ENCODE data around the gene MINDY3.
A peak's percentile ranks its signal among the peaks of the same experiment; 100 is the strongest.

MINDY3 gene

DNA sequence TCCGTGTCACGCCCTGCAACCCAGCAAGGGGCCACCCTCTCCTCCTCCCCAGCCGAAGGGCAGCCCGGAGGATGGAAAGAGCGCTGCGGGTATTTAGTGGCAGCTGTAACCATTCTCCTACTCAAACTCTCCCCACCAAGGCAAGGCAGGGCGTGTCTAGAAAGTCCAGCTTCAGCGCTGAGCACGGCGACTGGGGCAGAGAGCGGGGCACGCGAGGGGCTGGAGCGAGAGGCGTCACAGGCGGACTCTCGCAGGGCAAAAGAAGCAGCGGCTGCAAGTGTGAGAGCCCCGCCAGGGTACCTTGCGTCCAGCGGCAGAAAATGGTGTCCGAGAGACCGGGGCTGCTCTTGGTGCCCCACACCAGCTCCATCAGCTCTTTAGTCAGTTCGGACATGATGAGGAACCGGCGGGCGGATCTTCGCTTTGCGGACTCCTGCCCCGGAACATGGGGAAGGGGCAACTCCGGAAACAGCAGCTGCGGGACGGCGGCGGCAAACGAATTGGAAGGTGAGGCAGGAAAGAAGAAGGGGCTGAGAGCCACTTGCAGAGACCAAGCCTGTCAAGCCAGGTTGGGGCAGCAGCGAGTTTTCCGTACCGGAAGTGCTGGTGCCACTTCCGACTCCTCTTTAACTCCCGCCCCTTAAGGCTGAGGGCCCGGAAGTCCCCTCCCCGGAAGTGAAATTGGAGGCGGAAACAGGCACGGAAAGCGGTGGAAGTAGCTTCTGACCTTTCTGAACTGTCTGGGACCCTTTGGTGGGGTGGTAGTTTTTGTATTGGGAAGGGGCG is at the start of gene MINDY3:
Gene MINDY3 (minus strand): TSS at position 602 of the 786 bp plus-strand sequence. CDS start 208 bp downstream, at position 394.
- Histone ChIP-seq H3K4me3 (peak within 1 kb of the TSS; percentile 89 to 98 (median 96)), H3K9me3 (replicated peaks in 1 of 11) (peaks cover 0 to 10% (median 4%) of the 10 kb centered on the region in 11 experiments; a peak in 7 of 22 replicates), H3K36me3 (peaks cover 0 to 7% (median 4%) of the 10 kb centered on the region in 11 experiments; a peak in 10 of 22 replicates), H4K20me1 (peaks cover 0 to 36% (median 22%) of the 10 kb centered on the region in 11 experiments; a peak in 12 of 22 replicates), H3K4me2 (peak within 1 kb of the TSS; percentile 70 to 91 (median 87)), H3K27ac (peak within 1 kb of the TSS; percentile 63 to 84 (median 80)), H3K27me3 (no peaks in the 10 kb centered on the region), H3K4me1 (peaks cover 29 to 45% (median 36%) of the 10 kb centered on the region in 10 experiments), H3K9ac (peak within 1 kb of the TSS; percentile 78 to 87 (median 85))
- TF ChIP-seq Cebpa-rat (IDR thresholded peaks at IDR 0.05): no peak

DNA sequence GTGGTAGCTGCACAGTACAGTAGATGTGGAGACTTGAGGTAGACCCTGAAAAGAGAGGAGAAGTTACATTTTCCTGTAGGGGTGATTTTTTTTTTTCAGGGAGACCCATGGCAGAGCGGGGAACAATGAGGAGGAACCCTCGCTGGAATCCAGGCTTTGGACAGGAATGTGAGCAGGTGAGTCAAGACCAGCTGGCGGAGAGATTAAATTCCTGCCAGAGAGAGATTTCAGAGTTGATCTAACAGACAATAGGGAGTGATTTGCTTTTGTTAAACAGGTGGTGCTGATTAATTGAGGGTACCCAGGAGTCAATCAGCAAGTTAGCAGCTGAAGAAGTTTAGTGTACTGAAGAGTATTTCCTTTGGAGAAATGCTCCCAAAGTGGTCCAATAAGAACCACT is 41.6 kb upstream of the MINDY3 start:
- Histone ChIP-seq H3K4me2 (no peak overlapping the region), H3K36me3 (no peaks in the 10 kb centered on the region), H3K4me3 (no peak overlapping the region), H4K20me1 (no peaks in the 10 kb centered on the region), H3K9me3 (replicated peaks in 1 of 11) (peaks cover 0 to 6% (median 0%) of the 10 kb centered on the region in 11 experiments; a peak in 1 of 22 replicates), H3K27ac (no peak overlapping the region), H3K27me3 (no peaks in the 10 kb centered on the region), H3K4me1 (peaks cover 0 to 7% (median 0%) of the 10 kb centered on the region in 10 experiments; a peak in 2 of 20 replicates), H3K9ac (no peak overlapping the region)
- no peak for TF ChIP-seq Cebpa-rat (IDR thresholded peaks at IDR 0.05)

DNA sequence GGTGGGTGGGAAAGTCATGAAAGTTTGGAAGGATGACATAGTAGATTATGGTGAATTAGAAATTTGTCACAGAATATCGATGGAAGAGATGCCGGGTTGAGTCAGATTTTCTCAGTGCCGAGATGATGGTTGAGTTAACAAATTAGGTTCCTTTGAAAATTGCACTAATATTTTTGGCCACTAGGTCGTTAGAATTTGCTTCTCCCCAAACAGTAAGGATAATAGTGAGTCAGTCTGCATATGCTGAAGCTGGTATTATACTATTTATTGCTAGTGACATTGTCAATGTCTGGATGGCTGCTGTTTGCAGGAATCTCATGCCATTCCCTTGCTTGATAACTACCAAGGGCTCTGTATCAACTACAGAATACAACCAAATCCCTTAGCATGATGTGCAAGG is 37.7 kb upstream of the MINDY3 start:
- H3K4me3 ChIP-seq: no peak overlapping the region
- H4K20me1 ChIP-seq: no peaks in the 10 kb centered on the region
- H3K27ac ChIP-seq: no peak overlapping the region
- H3K4me2 ChIP-seq: no peak overlapping the region
- H3K4me1 ChIP-seq: peaks cover 0 to 9% (median 0%) of the 10 kb centered on the region in 10 experiments; a peak in 2 of 20 replicates
- H3K36me3 ChIP-seq: no peaks in the 10 kb centered on the region
- H3K27me3 ChIP-seq: no peaks in the 10 kb centered on the region
- H3K9ac ChIP-seq: no peak overlapping the region
- no peak for TF ChIP-seq Cebpa-rat (IDR thresholded peaks at IDR 0.05)
- peaks cover 0 to 6% (median 0%) of the 10 kb centered on the region in 11 experiments; a peak in 1 of 22 replicates for H3K9me3 ChIP-seq (replicated peaks in 1 of 11)

DNA sequence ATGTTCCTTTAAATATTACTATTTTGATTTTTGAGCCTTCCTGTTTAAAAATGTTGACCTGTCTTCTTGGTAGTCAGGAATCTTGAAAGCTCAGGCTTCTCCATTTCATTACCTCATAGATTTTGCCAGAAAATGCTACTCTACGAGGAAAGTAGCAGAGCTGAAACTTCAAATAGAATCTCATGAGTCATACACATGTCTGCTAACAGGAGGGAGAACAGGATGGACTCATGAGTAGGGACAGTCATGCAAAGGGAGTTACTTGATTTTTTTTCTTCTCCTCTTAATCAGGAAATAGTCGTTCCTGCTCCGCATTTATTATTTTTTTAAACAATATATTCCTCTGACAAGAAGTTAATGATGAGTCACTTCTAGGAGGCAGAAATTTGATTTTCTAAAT is 37.0 kb upstream of the MINDY3 start:
- no peaks in the 10 kb centered on the region for H3K36me3 ChIP-seq
- H3K9ac ChIP-seq: no peak overlapping the region
- no peak overlapping the region for H3K4me3 ChIP-seq
- no peak overlapping the region for H3K27ac ChIP-seq
- TF ChIP-seq Cebpa-rat (IDR thresholded peaks at IDR 0.05): no peak
- no peaks in the 10 kb centered on the region for H3K27me3 ChIP-seq
- no peak overlapping the region for H3K4me2 ChIP-seq
- H3K9me3 ChIP-seq (replicated peaks in 1 of 11): peaks cover 0 to 6% (median 0%) of the 10 kb centered on the region in 11 experiments; a peak in 1 of 22 replicates
- peaks cover 0 to 9% (median 0%) of the 10 kb centered on the region in 10 experiments; a peak in 2 of 20 replicates for H3K4me1 ChIP-seq
- no peaks in the 10 kb centered on the region for H4K20me1 ChIP-seq

DNA sequence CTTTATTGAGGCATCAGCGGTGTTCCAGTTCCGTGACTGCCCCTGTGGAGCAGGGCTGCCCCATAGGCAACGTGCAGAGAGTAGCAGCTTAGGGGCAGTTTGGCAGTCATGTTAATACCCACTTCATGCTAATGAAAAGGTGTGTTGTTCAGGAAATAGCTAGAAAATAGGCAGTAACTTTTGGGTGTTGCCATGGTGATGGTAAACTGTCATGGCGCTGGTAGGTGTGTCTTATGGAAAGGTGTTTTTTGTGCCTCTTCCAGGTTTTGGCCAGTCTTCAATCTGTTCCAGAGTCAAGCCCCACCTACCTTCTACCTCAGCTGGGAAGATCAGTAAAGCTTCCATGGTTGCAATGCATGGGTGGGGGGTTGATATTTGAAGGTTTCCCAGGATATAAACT is 36.3 kb upstream of the MINDY3 start:
- peaks cover 0 to 6% (median 0%) of the 10 kb centered on the region in 11 experiments; a peak in 1 of 22 replicates for H3K9me3 ChIP-seq (replicated peaks in 1 of 11)
- H3K4me2 ChIP-seq: no peak overlapping the region
- no peaks in the 10 kb centered on the region for H3K27me3 ChIP-seq
- no peaks in the 10 kb centered on the region for H3K36me3 ChIP-seq
- H4K20me1 ChIP-seq: no peaks in the 10 kb centered on the region
- H3K4me3 ChIP-seq: no peak overlapping the region
- no peak overlapping the region for H3K9ac ChIP-seq
- H3K4me1 ChIP-seq: peaks cover 0 to 9% (median 0%) of the 10 kb centered on the region in 10 experiments; a peak in 2 of 20 replicates
- TF ChIP-seq Cebpa-rat (IDR thresholded peaks at IDR 0.05): no peak
- H3K27ac ChIP-seq: no peak overlapping the region

DNA sequence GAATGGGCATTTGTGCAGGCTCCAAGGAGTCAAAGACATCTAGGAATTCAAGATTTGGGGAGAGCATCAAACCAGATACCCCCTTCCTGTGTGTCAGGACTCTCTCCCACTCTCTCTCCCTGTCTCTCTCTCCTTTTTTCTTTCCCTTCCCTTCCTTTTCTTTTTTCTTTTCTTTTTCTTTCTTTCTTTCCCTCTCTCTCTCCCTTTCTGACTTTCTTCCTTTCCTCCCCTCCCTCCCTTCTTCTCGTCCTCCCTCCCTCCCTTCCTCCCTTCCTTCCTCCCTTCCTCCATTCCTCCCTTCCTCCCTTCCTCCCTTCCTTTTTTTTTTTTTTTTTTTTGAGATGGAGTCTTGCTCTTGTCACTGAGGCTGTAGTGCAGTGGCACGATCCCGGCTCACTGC is 24.1 kb upstream of the MINDY3 start:
- Histone ChIP-seq H3K9me3 (replicated peaks in 1 of 11) (no peaks in the 10 kb centered on the region), H4K20me1 (no peaks in the 10 kb centered on the region), H3K27ac (no peak overlapping the region), H3K27me3 (no peaks in the 10 kb centered on the region), H3K36me3 (no peaks in the 10 kb centered on the region), H3K9ac (no peak overlapping the region), H3K4me3 (no peak overlapping the region), H3K4me2 (no peak overlapping the region), H3K4me1 (peaks cover 0 to 5% (median 4%) of the 10 kb centered on the region in 10 experiments; a peak in 10 of 20 replicates)
- TF ChIP-seq Cebpa-rat (IDR thresholded peaks at IDR 0.05): no peak

DNA sequence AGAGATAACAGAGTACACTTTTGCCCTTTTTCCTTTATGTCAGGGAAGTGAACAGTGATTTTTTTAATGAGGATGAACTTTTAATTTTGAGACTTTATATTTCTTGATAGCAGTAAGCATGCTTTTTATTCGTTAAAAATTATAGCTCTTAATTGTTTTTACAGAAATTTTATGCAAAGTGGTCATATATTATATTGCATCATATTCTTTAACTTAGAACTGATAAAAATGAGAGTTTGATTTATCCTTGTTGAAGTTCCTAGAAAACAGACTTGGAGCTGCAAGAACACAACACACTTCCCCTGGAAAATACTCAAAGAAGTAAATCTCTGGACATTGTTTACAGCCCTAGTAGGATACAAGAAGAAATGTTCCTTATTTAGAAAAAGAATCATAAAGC is 21.2 kb upstream of the MINDY3 start:
- H3K9ac ChIP-seq: no peak overlapping the region
- no peaks in the 10 kb centered on the region for H3K9me3 ChIP-seq (replicated peaks in 1 of 11)
- no peak for TF ChIP-seq Cebpa-rat (IDR thresholded peaks at IDR 0.05)
- no peaks in the 10 kb centered on the region for H4K20me1 ChIP-seq
- no peaks in the 10 kb centered on the region for H3K36me3 ChIP-seq
- H3K4me1 ChIP-seq: peaks cover 0 to 7% (median 5%) of the 10 kb centered on the region in 10 experiments; a peak in 10 of 20 replicates
- H3K4me2 ChIP-seq: no peak overlapping the region
- H3K27me3 ChIP-seq: no peaks in the 10 kb centered on the region
- no peak overlapping the region for H3K27ac ChIP-seq
- no peak overlapping the region for H3K4me3 ChIP-seq

DNA sequence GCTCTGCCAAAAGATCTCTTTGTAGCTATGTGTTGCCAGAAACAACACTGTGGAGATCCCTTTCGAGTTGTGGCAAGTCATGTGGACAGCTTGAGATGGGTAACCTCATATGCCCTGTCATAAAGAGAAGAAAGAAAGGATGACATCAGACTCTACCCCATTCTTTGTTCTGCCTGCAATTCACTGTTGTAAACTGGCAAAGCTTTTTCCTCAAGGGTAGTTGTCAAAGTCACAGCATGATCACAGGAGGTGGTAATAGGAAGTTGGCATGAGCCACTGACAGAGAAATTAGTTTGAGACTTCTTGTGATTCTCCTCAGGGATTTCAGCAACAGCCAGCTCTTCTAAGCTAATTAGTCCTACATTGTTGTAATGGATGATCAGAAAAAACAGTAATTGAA is 19.4 kb upstream of the MINDY3 start:
- no peaks in the 10 kb centered on the region for H3K36me3 ChIP-seq
- H3K4me3 ChIP-seq: no peak overlapping the region
- no peaks in the 10 kb centered on the region for H4K20me1 ChIP-seq
- peaks cover 0 to 7% (median 5%) of the 10 kb centered on the region in 10 experiments; a peak in 10 of 20 replicates for H3K4me1 ChIP-seq
- no peak overlapping the region for H3K9ac ChIP-seq
- peak overlapping the region in 3 of 11 experiments; percentile 23 to 32 (median 26); a peak in 3 of 22 replicates for H3K4me2 ChIP-seq
- H3K27me3 ChIP-seq: no peaks in the 10 kb centered on the region
- H3K9me3 ChIP-seq (replicated peaks in 1 of 11): no peaks in the 10 kb centered on the region
- TF ChIP-seq Cebpa-rat (IDR thresholded peaks at IDR 0.05): no peak
- no peak overlapping the region for H3K27ac ChIP-seq

DNA sequence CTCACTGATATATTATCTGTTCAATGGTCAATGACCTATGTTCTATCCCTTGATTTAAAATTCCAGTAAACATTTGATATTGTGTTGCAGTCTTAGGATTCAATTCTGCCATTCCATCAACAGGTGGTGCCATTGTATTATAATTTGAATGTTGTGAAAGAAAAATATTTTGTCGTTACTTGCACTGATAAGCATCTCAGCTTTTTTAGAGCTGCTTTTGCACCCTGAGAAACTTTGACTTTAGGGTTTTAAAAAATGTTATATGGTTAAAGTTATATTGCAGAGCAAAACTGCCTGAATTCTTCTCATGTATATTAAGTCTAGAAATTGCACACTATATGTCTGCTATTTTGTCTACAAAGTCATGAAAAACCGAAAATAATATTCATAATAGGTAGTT is 18.8 kb upstream of the MINDY3 start:
- Histone ChIP-seq H3K27me3 (no peaks in the 10 kb centered on the region), H3K4me1 (peaks cover 0 to 7% (median 5%) of the 10 kb centered on the region in 10 experiments; a peak in 10 of 20 replicates), H3K36me3 (no peaks in the 10 kb centered on the region), H3K9me3 (replicated peaks in 1 of 11) (no peaks in the 10 kb centered on the region), H3K27ac (no peak overlapping the region), H3K4me2 (no peak overlapping the region), H3K9ac (no peak overlapping the region), H3K4me3 (no peak overlapping the region), H4K20me1 (no peaks in the 10 kb centered on the region)
- TF ChIP-seq Cebpa-rat (IDR thresholded peaks at IDR 0.05): no peak

Measured in BLaER1 treated with 17β-estradiol and CSF1 and Interleukin-3, amounts not matched to agents 10 nM and 100 nM (cell line).